ENCODE measurements around the gene IRX5.

The IRX5 gene

GRCh38 chr16:54930005-54930868, at the start of gene IRX5:
TSS of gene IRX5 (plus strand) at chr16:54930865. CDS start at chr16:54931199, 334 bp downstream.
- Mint-ChIP-seq H3K9me3 (peaks cover 6% of the 10 kb centered on the region), H3K36me3 (ENCODE audit: low read depth) (peaks cover 10% of the 10 kb centered on the region), H3K27ac (peak within 1 kb of the TSS; percentile 70), H3K4me3 (peak within 1 kb of the TSS; percentile 83), H3K27me3 (peaks cover 75% of the 10 kb centered on the region), H3K4me1 (ENCODE audit: low read depth) (peaks cover 35% of the 10 kb centered on the region)

GRCh38 chr16:54882556-54882955, 48.1 kb upstream of the IRX5 start:
- no peaks in the 10 kb centered on the region for H3K36me3 Mint-ChIP-seq (ENCODE audit: low read depth)
- H3K27ac Mint-ChIP-seq: no peak overlapping the region
- H3K27me3 Mint-ChIP-seq: peaks cover 14% of the 10 kb centered on the region
- no peaks in the 10 kb centered on the region for H3K4me1 Mint-ChIP-seq (ENCODE audit: low read depth)
- peaks cover 10% of the 10 kb centered on the region for H3K9me3 Mint-ChIP-seq
- no peak overlapping the region for H3K4me3 Mint-ChIP-seq

DNA sequence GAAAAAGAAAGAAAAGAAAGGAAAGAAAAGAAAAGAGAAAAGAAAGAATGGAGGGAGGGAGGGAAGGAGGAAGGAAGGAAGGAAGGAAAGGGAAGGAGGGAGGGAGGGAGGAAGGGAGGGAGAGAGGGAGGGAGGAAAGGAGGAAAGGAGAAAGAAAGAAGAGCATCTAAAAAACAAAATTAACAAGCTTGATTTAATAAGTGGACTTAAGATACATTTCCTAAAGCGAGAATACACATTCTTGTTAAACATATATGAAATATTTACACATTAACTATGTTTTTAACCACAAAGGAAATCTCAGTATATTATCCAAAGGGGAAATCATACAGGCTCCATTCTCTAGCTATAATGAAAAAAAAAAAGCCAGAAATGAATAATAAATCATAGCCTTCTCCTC, 47.3 kb upstream of the IRX5 start:
- Mint-ChIP-seq H3K27me3 (peaks cover 11% of the 10 kb centered on the region), H3K9me3 (peaks cover 10% of the 10 kb centered on the region), H3K27ac (no peak overlapping the region), H3K4me3 (no peak overlapping the region), H3K4me1 (ENCODE audit: low read depth) (no peaks in the 10 kb centered on the region), H3K36me3 (ENCODE audit: low read depth) (no peaks in the 10 kb centered on the region)

DNA sequence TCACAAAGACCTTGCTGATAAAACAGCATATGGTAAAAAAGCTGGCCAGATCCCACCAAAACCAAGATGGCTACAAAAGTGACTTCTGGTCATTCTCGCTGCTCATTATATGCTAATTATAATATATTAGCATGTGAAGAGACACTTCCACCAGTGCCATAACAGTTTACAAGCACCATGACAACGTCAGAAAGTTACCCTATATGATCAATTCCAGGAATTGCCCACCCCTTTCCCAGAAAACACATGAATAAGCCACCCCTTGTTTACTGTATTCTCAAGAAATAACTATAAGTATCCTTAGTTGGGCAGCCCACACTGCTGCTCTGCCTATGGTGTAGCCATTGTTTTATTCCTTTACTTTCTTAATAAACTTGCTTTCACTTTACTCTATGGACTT, 44.6 kb upstream of the IRX5 start:
- no peak overlapping the region for H3K27ac Mint-ChIP-seq
- no peaks in the 10 kb centered on the region for H3K4me1 Mint-ChIP-seq (ENCODE audit: low read depth)
- peaks cover 10% of the 10 kb centered on the region for H3K9me3 Mint-ChIP-seq
- no peak overlapping the region for H3K4me3 Mint-ChIP-seq
- peaks cover 6% of the 10 kb centered on the region for H3K27me3 Mint-ChIP-seq
- no peaks in the 10 kb centered on the region for H3K36me3 Mint-ChIP-seq (ENCODE audit: low read depth)

GRCh38 chr16:54890381-54890780, 40.3 kb upstream of the IRX5 start:
- H3K9me3 Mint-ChIP-seq: no peaks in the 10 kb centered on the region
- H3K27ac Mint-ChIP-seq: no peak overlapping the region
- H3K4me3 Mint-ChIP-seq: no peak overlapping the region
- no peaks in the 10 kb centered on the region for H3K36me3 Mint-ChIP-seq (ENCODE audit: low read depth)
- peaks cover 4% of the 10 kb centered on the region for H3K27me3 Mint-ChIP-seq
- no peaks in the 10 kb centered on the region for H3K4me1 Mint-ChIP-seq (ENCODE audit: low read depth)

DNA sequence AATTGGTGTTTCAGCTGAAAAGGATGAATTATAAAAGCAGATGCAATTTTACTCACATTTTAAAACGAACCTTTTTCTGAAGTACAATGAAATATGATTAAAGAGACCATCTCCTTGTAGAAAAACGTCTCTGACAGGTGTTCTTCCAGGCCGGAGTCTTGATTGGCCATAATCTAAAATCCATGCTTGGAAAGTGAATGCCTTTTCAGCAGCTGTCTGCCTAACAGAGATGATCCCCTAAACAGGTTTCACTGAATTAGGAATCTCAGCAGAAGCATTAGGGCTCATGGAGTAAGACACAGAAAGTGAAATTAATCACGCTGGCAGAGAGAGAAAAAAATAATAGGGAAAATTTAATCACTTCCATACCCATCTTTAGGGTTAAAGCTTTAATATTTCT, 39.3 kb upstream of the IRX5 start:
- Mint-ChIP-seq H3K36me3 (ENCODE audit: low read depth) (no peaks in the 10 kb centered on the region), H3K27me3 (peaks cover 4% of the 10 kb centered on the region), H3K27ac (no peak overlapping the region), H3K9me3 (no peaks in the 10 kb centered on the region), H3K4me3 (no peak overlapping the region), H3K4me1 (ENCODE audit: low read depth) (no peaks in the 10 kb centered on the region)

- no peak overlapping the region for H3K27ac Mint-ChIP-seq
- no peaks in the 10 kb centered on the region for H3K36me3 Mint-ChIP-seq (ENCODE audit: low read depth)
- H3K4me1 Mint-ChIP-seq (ENCODE audit: low read depth): no peaks in the 10 kb centered on the region
- H3K4me3 Mint-ChIP-seq: no peak overlapping the region
- peaks cover 2% of the 10 kb centered on the region for H3K9me3 Mint-ChIP-seq
- H3K27me3 Mint-ChIP-seq: peaks cover 6% of the 10 kb centered on the region
Observed at GRCh38 chr16:54892981-54893380, 37.7 kb upstream of the IRX5 start.

DNA sequence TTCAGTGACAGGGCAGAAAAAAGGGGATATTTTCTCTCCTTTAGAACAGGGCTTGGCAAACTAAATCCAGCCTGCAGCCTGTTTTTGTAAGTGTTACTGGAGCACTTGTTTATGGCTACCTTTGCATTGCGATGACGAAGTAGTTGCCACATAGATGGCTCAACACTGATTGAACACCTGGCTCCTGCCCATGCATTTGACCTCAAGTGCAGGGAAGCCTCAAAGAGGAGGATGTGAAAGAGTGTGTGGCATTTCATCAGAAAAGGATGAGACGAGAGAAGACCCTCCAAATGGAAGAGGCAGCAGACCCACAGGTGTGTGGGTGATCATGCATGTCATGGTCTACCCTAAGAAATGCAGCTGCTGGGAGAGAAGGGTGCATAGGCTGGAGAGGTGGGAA, 32.7 kb upstream of the IRX5 start:
- peaks cover 9% of the 10 kb centered on the region for H3K9me3 Mint-ChIP-seq
- no peak overlapping the region for H3K27ac Mint-ChIP-seq
- H3K27me3 Mint-ChIP-seq: peaks cover 12% of the 10 kb centered on the region
- no peaks in the 10 kb centered on the region for H3K4me1 Mint-ChIP-seq (ENCODE audit: low read depth)
- H3K36me3 Mint-ChIP-seq (ENCODE audit: low read depth): no peaks in the 10 kb centered on the region
- H3K4me3 Mint-ChIP-seq: no peak overlapping the region

DNA sequence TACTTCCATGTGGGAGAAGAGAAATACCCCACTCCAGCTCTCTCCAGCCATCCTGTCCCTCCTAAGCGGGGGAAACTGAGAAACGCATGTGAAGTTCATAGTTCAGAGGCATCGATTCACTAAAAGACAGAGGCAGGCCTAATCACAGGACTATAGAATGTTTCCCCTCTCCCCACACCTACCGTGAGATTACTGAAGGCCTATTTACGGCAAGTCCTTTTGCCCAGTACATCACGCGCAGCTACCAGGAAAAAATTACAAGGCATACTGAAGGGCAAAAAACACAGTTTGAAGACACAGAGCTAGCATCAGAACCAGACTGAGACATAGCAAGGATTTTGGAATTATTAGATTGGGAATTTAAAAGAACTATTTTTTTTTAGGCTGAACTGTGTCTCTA, 29.1 kb upstream of the IRX5 start:
- Mint-ChIP-seq H3K27me3 (peaks cover 24% of the 10 kb centered on the region), H3K4me1 (ENCODE audit: low read depth) (no peaks in the 10 kb centered on the region), H3K4me3 (no peak overlapping the region), H3K36me3 (ENCODE audit: low read depth) (no peaks in the 10 kb centered on the region), H3K27ac (no peak overlapping the region), H3K9me3 (peaks cover 14% of the 10 kb centered on the region)

- peaks cover 12% of the 10 kb centered on the region for H3K9me3 Mint-ChIP-seq
- no peaks in the 10 kb centered on the region for H3K36me3 Mint-ChIP-seq (ENCODE audit: low read depth)
- peaks cover 21% of the 10 kb centered on the region for H3K27me3 Mint-ChIP-seq
Observed at GRCh38 chr16:54903047-54903446, 27.6 kb upstream of the IRX5 start.

GRCh38 chr16:54911079-54911478, 19.6 kb upstream of the IRX5 start:
- Mint-ChIP-seq H3K36me3 (ENCODE audit: low read depth) (no peaks in the 10 kb centered on the region), H3K4me3 (no peak overlapping the region), H3K4me1 (ENCODE audit: low read depth) (no peaks in the 10 kb centered on the region), H3K27me3 (peaks cover 20% of the 10 kb centered on the region), H3K9me3 (no peaks in the 10 kb centered on the region), H3K27ac (no peak overlapping the region)

More at GRCh38 chr16:54903047-54903446, 27.6 kb upstream of the IRX5 start:
- no peak overlapping the region for H3K27ac Mint-ChIP-seq
- no peaks in the 10 kb centered on the region for H3K4me1 Mint-ChIP-seq (ENCODE audit: low read depth)
- H3K4me3 Mint-ChIP-seq: no peak overlapping the region

GRCh38 chr16:54912720-54913119, 17.9 kb upstream of the IRX5 start:
- Mint-ChIP-seq H3K27me3 (peaks cover 15% of the 10 kb centered on the region), H3K4me3 (no peak overlapping the region), H3K9me3 (no peaks in the 10 kb centered on the region), H3K4me1 (ENCODE audit: low read depth) (no peaks in the 10 kb centered on the region), H3K36me3 (ENCODE audit: low read depth) (no peaks in the 10 kb centered on the region), H3K27ac (no peak overlapping the region)

GRCh38 chr16:54921206-54921824, 9.3 kb upstream of the IRX5 start:
- Mint-ChIP-seq H3K9me3 (no peaks in the 10 kb centered on the region), H3K27ac (no peak overlapping the region), H3K4me1 (ENCODE audit: low read depth) (no peaks in the 10 kb centered on the region), H3K36me3 (ENCODE audit: low read depth) (no peaks in the 10 kb centered on the region), H3K27me3 (peaks cover 45% of the 10 kb centered on the region), H3K4me3 (no peak overlapping the region)

DNA sequence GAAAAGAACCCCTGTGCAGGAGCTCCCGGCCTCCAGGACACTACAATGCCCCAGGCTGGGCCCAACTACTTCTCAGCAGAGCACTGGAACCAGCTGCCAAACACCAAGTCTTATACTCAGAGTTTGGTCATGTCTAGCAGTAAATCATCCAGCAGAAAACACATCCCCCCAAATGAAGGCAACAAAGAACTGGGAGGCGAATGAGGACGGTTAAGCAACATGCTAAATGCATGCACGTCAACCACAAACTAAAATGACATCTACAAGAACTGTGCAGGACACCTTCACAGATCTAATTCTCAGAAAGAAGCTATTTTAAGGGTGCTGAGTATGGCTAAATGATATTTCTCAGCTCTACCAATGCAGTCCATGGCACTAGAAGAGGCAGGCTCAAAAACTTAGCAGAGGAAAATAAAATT, 7.6 kb upstream of the IRX5 start:
- peaks cover 6% of the 10 kb centered on the region for H3K36me3 Mint-ChIP-seq (ENCODE audit: low read depth)
- peaks cover 8% of the 10 kb centered on the region for H3K4me1 Mint-ChIP-seq (ENCODE audit: low read depth)
- H3K27me3 Mint-ChIP-seq: peaks cover 62% of the 10 kb centered on the region
- no peak overlapping the region for H3K4me3 Mint-ChIP-seq
- H3K9me3 Mint-ChIP-seq: peaks cover 6% of the 10 kb centered on the region
- H3K27ac Mint-ChIP-seq: no peak overlapping the region

GRCh38 chr16:54923988-54924387, 6.7 kb upstream of the IRX5 start:
- Mint-ChIP-seq H3K27me3 (peaks cover 64% of the 10 kb centered on the region), H3K4me3 (no peak overlapping the region), H3K36me3 (ENCODE audit: low read depth) (peaks cover 6% of the 10 kb centered on the region), H3K9me3 (peaks cover 6% of the 10 kb centered on the region), H3K4me1 (ENCODE audit: low read depth) (peaks cover 11% of the 10 kb centered on the region), H3K27ac (no peak overlapping the region)
